ENCODE results near the gene AOPEP.

The AOPEP gene

DNA sequence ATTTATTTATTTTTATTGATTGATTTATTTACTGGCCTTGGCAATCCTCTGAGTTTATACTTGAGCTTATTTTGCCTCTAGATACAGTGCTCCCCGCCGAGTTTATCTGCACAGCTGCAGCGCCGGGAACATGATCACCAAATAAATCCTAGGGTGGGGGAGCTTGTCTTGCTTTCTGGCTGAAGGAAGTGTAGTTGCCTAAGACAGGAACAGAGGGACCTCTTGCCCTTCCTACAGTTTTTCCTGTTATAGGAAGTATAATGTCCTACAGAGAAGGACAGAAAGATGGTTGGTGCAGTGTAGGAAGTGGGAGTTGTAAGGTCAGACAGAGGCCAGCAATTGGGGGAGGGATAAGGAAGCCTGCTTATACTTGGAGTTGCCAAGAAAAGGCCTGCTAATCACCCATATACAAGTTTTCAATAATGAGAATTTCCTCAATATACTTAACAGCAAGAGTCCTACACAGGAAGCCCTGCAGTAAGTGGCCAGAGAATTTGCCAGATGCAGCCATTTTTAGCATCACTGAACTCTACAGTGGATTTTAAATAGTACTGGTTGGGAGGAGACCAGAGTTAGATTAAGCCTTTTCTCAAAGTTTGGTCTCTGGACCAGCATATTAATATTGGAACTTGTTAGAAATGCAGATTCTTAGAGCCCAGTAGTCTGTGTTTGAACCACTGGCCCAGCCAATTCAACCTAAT, 7.7 kb downstream of the AOPEP start:
- Histone ChIP-seq H3K9ac (ENCODE audit: low read length in 5 of 5) (no peak overlapping the region), H3K4me3 (ENCODE audit: low read depth in 1 of 5, low read length in 5 of 5) (no peak overlapping the region), H3K36me3 (ENCODE audit: control insufficient read depth in 5 of 5, insufficient read depth in 5 of 5, low read length in 5 of 5) (no peaks in the 10 kb centered on the region), H3K9me3 (ENCODE audit: control insufficient read depth in 5 of 5, low read length in 5 of 5) (no peaks in the 10 kb centered on the region), H3K27me3 (ENCODE audit: control insufficient read depth in 5 of 5, insufficient read depth in 4 of 5, low read length in 5 of 5) (no peaks in the 10 kb centered on the region), H3K4me1 (ENCODE audit: control insufficient read depth in 5 of 5, insufficient read depth in 5 of 5, low read length in 5 of 5) (peaks cover 0 to 9% (median 0%) of the 10 kb centered on the region in 5 donors), H3K27ac (ENCODE audit: low read depth, low read length) (no peak overlapping the region)

DNA sequence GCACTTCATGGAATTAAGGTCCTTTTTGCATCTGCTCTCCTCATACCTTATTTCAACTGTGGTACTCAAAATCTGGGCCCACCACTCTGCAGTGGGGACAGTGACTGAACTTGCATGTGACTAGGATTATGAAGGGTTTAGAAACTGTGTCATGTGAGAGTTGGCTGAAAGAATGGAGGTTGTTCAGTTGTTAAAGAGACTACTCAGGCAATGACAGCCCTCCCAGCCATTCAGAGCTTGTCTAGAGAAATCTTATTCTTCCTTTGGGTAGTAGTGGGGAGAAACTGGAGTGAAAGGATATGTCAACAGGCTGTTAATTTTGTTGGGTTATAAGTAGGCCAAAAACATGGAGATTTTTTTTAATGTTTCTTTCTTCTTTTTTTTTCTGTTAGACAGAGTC, 10.3 kb downstream of the AOPEP start:
- Histone ChIP-seq H3K9ac (ENCODE audit: low read length in 5 of 5) (no peak overlapping the region), H3K27me3 (ENCODE audit: control insufficient read depth in 5 of 5, insufficient read depth in 4 of 5, low read length in 5 of 5) (no peaks in the 10 kb centered on the region), H3K9me3 (ENCODE audit: control insufficient read depth in 5 of 5, low read length in 5 of 5) (no peaks in the 10 kb centered on the region), H3K36me3 (ENCODE audit: control insufficient read depth in 5 of 5, insufficient read depth in 5 of 5, low read length in 5 of 5) (no peaks in the 10 kb centered on the region), H3K4me3 (ENCODE audit: low read depth in 1 of 5, low read length in 5 of 5) (no peak overlapping the region), H3K4me1 (ENCODE audit: control insufficient read depth in 5 of 5, insufficient read depth in 5 of 5, low read length in 5 of 5) (peaks cover 0 to 9% (median 0%) of the 10 kb centered on the region in 5 donors), H3K27ac (ENCODE audit: low read depth, low read length) (no peak overlapping the region)

DNA sequence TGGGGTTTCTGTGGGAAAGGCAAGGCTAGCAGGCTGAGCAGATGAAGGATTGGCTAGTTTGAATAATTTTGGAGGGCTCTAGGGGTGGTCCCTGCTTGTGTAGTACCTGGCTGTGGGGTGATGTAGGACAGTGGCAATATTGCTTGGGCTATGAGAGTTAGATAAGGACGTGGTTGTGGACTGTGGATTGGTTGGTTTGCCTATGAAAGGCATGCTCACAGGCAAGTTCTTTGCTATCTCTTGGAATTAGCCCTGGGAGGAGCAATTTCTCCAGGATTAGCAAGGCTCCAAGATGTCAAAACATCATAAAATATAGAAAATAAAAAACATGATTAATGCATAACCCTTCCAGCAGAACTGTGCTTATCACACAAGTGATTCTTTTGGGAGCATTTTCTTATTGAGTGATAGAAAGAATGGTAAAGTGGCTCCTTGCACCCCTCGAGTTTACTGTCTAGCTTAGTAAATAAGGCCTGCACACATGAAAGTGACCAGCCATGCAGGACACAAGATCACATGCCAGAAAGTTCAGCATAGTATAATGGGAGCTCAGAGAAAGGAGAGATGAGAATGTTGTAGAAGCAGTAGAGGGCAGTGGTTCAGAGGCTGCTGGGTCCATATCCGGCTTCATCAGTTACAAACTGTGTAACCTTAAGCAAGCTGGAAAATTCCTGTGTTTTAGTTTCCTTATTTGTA, 13.8 kb downstream of the AOPEP start:
- Histone ChIP-seq H3K9ac (ENCODE audit: low read length in 5 of 5) (no peak overlapping the region), H3K27me3 (ENCODE audit: control insufficient read depth in 5 of 5, insufficient read depth in 4 of 5, low read length in 5 of 5) (no peaks in the 10 kb centered on the region), H3K4me3 (ENCODE audit: low read depth in 1 of 5, low read length in 5 of 5) (no peak overlapping the region), H3K27ac (ENCODE audit: low read depth, low read length) (no peak overlapping the region), H3K36me3 (ENCODE audit: control insufficient read depth in 5 of 5, insufficient read depth in 5 of 5, low read length in 5 of 5) (peaks cover 0 to 2% (median 0%) of the 10 kb centered on the region in 5 donors), H3K4me1 (ENCODE audit: control insufficient read depth in 5 of 5, insufficient read depth in 5 of 5, low read length in 5 of 5) (no peaks in the 10 kb centered on the region), H3K9me3 (ENCODE audit: control insufficient read depth in 5 of 5, low read length in 5 of 5) (no peaks in the 10 kb centered on the region)

DNA sequence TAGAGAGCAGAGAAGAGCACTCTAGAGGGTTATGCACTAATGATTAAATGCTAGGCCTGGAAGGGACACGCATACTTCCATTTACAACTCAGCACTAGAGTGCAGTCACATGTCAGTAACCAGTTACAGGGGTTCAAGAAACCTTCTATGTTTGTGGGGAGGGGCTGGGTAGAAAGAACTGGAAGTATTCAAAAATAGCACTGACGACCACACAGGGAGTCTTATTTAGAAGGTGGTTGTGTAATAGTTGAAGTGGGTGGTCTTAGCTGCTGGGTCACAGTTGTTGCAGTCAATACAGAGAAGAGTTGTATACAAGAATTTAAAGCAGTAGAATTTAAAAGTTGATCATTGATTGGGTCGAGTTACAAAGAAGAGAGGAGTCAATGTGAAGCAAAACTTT, 15.4 kb downstream of the AOPEP start:
- Histone ChIP-seq H3K27me3 (ENCODE audit: control insufficient read depth in 5 of 5, insufficient read depth in 4 of 5, low read length in 5 of 5) (no peaks in the 10 kb centered on the region), H3K4me1 (ENCODE audit: control insufficient read depth in 5 of 5, insufficient read depth in 5 of 5, low read length in 5 of 5) (no peaks in the 10 kb centered on the region), H3K9me3 (ENCODE audit: control insufficient read depth in 5 of 5, low read length in 5 of 5) (no peaks in the 10 kb centered on the region), H3K36me3 (ENCODE audit: control insufficient read depth in 5 of 5, insufficient read depth in 5 of 5, low read length in 5 of 5) (peaks cover 0 to 2% (median 0%) of the 10 kb centered on the region in 5 donors), H3K9ac (ENCODE audit: low read length in 5 of 5) (no peak overlapping the region), H3K27ac (ENCODE audit: low read depth, low read length) (no peak overlapping the region), H3K4me3 (ENCODE audit: low read depth in 1 of 5, low read length in 5 of 5) (no peak overlapping the region)

DNA sequence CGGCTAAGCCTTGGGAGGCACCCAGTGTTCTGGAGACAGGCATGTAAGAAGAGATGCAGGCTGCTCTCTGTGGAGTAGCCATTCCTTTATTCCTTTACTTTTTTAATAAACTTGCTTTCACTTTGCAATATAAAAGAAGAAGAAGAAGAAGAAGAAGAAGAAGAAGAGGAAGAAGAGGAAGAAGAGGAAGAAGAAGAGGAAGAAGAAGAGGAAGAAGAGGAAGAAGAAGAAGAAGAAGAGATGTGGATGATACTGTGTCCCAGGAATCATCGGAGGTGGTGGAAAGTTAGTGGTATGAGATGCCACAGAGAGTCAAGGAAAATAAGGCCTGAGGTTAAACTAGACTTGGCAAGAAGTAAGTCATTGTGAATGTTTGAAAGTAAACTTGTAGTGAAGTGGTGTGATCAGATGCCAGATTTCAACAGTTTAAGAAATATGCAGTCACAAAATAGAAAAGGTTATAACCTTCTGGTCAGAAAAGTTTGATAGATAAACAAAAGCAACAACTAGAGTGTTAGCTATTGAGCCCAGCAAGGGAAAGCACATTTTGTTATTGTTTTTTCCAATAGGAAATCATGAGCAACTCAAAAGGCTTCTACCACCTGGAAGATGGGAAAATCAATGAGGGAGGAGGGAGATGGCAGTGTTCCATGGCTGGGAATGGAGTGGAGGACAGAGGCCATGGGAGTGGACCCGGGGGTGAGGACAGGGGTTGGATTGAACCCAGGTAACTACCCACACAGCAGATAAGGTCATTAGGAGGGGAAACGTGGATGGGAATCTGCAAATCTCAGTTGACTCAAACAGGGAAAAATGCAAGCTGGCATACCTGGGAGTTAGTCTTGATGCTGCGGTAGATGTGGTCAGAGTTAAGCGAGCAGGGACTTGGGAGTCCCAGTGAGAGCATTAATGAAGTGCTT, 16.8 kb downstream of the AOPEP start:
- H3K9ac ChIP-seq (ENCODE audit: low read length in 5 of 5), result no peak overlapping the region
- H3K4me3 ChIP-seq (ENCODE audit: low read depth in 1 of 5, low read length in 5 of 5), result no peak overlapping the region
- no peaks in the 10 kb centered on the region for H3K4me1 ChIP-seq (ENCODE audit: control insufficient read depth in 5 of 5, insufficient read depth in 5 of 5, low read length in 5 of 5)
- no peaks in the 10 kb centered on the region for H3K9me3 ChIP-seq (ENCODE audit: control insufficient read depth in 5 of 5, low read length in 5 of 5)
- no peaks in the 10 kb centered on the region for H3K27me3 ChIP-seq (ENCODE audit: control insufficient read depth in 5 of 5, insufficient read depth in 4 of 5, low read length in 5 of 5)
- H3K27ac ChIP-seq (ENCODE audit: low read depth, low read length), result no peak overlapping the region
- H3K36me3 ChIP-seq (ENCODE audit: control insufficient read depth in 5 of 5, insufficient read depth in 5 of 5, low read length in 5 of 5), result peaks cover 0 to 2% (median 0%) of the 10 kb centered on the region in 5 donors

DNA sequence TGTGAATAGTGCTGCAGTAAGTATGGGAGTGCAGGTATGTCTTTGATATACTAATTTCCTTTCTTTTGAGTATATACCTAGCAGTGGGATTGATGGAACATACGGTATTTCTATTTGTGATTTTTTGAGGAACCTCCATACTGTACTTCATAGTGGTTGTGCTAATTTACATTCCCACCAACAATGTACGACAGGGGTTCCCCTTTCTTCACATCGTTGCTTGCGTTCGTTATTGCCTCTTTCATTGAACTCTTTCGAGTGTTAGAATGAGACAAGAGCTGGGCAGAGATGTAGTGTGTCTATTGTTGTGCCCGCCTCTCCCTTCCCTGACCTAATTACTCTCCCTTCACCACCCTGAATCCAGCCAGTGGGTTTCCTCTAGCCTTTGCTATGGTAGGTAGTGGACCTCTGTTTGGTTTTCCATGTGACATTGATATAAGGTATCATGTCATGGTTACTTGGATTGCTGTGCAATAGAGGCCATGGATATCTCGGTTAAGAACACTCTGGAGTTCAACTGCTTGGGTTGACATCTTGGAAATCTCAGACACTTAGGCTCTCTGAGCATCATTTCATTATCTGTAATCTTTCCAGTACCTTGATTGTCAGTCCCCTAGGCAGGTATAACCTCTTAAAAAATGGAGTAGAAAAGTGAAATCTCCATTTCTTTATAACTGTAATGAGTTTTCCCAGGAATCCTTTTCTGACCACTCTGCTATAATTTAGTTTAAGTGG, 19.5 kb downstream of the AOPEP start:
- peaks cover 0 to 3% (median 2%) of the 10 kb centered on the region in 5 donors for H3K36me3 ChIP-seq (ENCODE audit: control insufficient read depth in 5 of 5, insufficient read depth in 5 of 5, low read length in 5 of 5)
- peaks cover 4 to 8% (median 6%) of the 10 kb centered on the region in 5 donors for H3K9me3 ChIP-seq (ENCODE audit: control insufficient read depth in 5 of 5, low read length in 5 of 5)
- H3K4me3 ChIP-seq (ENCODE audit: low read depth in 1 of 5, low read length in 5 of 5), result no peak overlapping the region
- H3K27me3 ChIP-seq (ENCODE audit: control insufficient read depth in 5 of 5, insufficient read depth in 4 of 5, low read length in 5 of 5), result no peaks in the 10 kb centered on the region
- H3K4me1 ChIP-seq (ENCODE audit: control insufficient read depth in 5 of 5, insufficient read depth in 5 of 5, low read length in 5 of 5), result no peaks in the 10 kb centered on the region
- no peak overlapping the region for H3K27ac ChIP-seq (ENCODE audit: low read depth, low read length)
- no peak overlapping the region for H3K9ac ChIP-seq (ENCODE audit: low read length in 5 of 5)

DNA sequence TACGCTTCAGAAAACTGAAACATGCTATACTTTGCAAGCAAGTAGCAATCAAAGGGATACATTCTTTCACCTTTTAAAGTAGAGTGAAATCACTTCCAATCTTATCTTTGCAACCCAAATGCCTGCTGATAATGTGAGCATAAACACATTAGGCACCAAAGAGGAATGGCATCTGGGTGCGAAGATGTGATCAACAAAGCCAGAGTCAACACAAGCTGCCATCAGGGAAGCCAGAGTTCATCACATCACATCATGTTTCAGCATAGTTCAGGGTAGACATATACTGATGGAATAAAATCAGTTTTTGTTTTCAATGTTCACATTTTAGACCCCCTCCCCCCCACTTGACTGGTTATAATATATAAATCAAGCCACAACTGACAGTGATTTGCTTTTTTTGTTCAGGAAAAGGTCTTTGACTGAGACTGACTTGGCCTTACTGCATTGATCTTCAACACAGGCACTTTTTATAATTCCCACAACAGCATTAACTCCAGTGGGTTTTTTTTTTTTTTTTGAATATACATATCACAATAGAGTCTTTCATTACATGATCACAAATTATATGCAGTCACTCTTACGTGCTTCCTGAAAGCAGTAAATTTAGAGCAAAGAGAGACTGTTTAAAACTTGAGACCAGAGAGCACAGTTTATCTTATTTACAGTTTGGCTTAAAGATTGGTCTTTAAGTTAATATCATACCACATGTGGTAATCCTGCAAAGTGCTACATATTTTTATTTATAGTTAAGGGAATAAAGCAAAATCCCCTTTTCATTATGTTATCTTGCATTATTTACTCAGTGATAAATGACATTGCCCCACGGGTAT, 20.3 kb downstream of the AOPEP start:
- H3K27me3 ChIP-seq (ENCODE audit: control insufficient read depth in 5 of 5, insufficient read depth in 4 of 5, low read length in 5 of 5), result no peaks in the 10 kb centered on the region
- peaks cover 0 to 3% (median 2%) of the 10 kb centered on the region in 5 donors for H3K36me3 ChIP-seq (ENCODE audit: control insufficient read depth in 5 of 5, insufficient read depth in 5 of 5, low read length in 5 of 5)
- H3K27ac ChIP-seq (ENCODE audit: low read depth, low read length), result no peak overlapping the region
- no peak overlapping the region for H3K9ac ChIP-seq (ENCODE audit: low read length in 5 of 5)
- peaks cover 4 to 8% (median 6%) of the 10 kb centered on the region in 5 donors for H3K9me3 ChIP-seq (ENCODE audit: control insufficient read depth in 5 of 5, low read length in 5 of 5)
- no peak overlapping the region for H3K4me3 ChIP-seq (ENCODE audit: low read depth in 1 of 5, low read length in 5 of 5)
- no peaks in the 10 kb centered on the region for H3K4me1 ChIP-seq (ENCODE audit: control insufficient read depth in 5 of 5, insufficient read depth in 5 of 5, low read length in 5 of 5)

DNA sequence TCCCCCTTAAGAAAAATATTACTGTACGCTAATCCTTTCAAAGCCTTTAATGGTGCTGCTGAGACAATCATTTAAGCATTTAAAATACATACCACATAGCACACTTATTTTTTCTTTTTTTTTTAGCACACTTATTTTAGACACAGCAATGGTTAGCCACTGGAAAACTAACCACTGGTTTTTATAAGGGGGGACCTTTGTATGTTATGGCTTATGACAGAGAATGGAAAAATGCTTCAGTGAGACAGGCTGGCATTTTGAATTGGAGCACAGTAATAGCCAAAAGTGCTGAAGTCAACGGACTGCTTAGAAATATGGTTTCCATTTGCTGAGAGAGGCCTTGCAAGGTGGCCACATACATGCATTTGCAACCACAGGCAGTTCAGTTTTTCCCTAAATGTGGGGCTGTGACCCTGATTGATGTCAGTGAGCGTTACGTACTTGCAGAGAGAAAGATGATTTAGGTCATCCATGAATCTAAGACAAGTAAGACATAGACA, 28.5 kb downstream of the AOPEP start:
- H3K36me3 ChIP-seq (ENCODE audit: control insufficient read depth in 5 of 5, insufficient read depth in 5 of 5, low read length in 5 of 5), result peaks cover 0 to 3% (median 1%) of the 10 kb centered on the region in 5 donors
- H3K9ac ChIP-seq (ENCODE audit: low read length in 5 of 5), result no peak overlapping the region
- no peak overlapping the region for H3K4me3 ChIP-seq (ENCODE audit: low read depth in 1 of 5, low read length in 5 of 5)
- H3K27me3 ChIP-seq (ENCODE audit: control insufficient read depth in 5 of 5, insufficient read depth in 4 of 5, low read length in 5 of 5), result no peaks in the 10 kb centered on the region
- no peaks in the 10 kb centered on the region for H3K4me1 ChIP-seq (ENCODE audit: control insufficient read depth in 5 of 5, insufficient read depth in 5 of 5, low read length in 5 of 5)
- H3K27ac ChIP-seq (ENCODE audit: low read depth, low read length), result no peak overlapping the region
- H3K9me3 ChIP-seq (ENCODE audit: control insufficient read depth in 5 of 5, low read length in 5 of 5), result peaks cover 0 to under 1% (median 0%) of the 10 kb centered on the region in 5 donors

DNA sequence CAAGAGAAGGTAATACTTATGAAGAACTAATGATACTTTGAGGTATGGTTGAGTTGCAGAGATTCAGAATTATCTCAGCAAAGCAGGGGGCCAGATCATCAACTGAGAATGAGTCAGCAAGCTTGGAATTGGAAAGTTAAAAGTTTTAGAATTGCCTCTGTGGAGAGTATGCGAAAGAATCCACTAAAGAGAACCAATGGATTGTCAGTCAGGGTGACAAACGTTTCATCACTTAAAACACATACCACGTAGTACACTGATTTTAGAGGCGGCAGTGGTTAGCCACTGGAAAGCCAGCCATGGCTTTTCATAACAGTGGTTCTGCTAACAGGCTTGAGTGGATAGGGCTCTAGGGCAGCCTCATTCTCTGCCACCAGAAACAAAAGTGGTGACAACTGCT, 30.7 kb downstream of the AOPEP start:
- peaks cover 0 to 13% (median 10%) of the 10 kb centered on the region in 5 donors for H3K36me3 ChIP-seq (ENCODE audit: control insufficient read depth in 5 of 5, insufficient read depth in 5 of 5, low read length in 5 of 5)
- H3K9me3 ChIP-seq (ENCODE audit: control insufficient read depth in 5 of 5, low read length in 5 of 5), result no peaks in the 10 kb centered on the region
- peaks cover 0 to 9% (median 0%) of the 10 kb centered on the region in 5 donors for H3K4me1 ChIP-seq (ENCODE audit: control insufficient read depth in 5 of 5, insufficient read depth in 5 of 5, low read length in 5 of 5)
- no peak overlapping the region for H3K27ac ChIP-seq (ENCODE audit: low read depth, low read length)
- no peak overlapping the region for H3K4me3 ChIP-seq (ENCODE audit: low read depth in 1 of 5, low read length in 5 of 5)
- H3K27me3 ChIP-seq (ENCODE audit: control insufficient read depth in 5 of 5, insufficient read depth in 4 of 5, low read length in 5 of 5), result no peaks in the 10 kb centered on the region
- H3K9ac ChIP-seq (ENCODE audit: low read length in 5 of 5), result no peak overlapping the region

All from subcutaneous abdominal adipose tissue (tissue), 5 donors.